ENCODE measurements around the gene SLC17A3. TPM values are rescaled to one million over a fixed set of nuclear protein-coding genes. Genes with fewer than 3 reads are reported as not detected.

SLC17A3 gene
- polyA plus RNA-seq, 1 donor from 2014 or later: not detected

GRCh38 chr6:25886066-25886465 lies 12.0 kb upstream of the SLC17A3 start:
- TF ChIP-seq EP300 (conservative IDR thresholded peaks at IDR 0.05; ENCODE audit: poor library complexity, severe bottlenecking) (no peak), EZH2 (IDR thresholded peaks at IDR 0.05; ENCODE audit: borderline replicate concordance, insufficient read depth, low read length, poor library complexity, severe bottlenecking) (no peak), RAD21 (conservative IDR thresholded peaks at IDR 0.05) (no peak), POLR2AphosphoS5 (IDR thresholded peaks at IDR 0.05) (no peak), SMC3 (conservative IDR thresholded peaks at IDR 0.05; ENCODE audit: poor library complexity) (no peak), MXI1 (conservative IDR thresholded peaks at IDR 0.05; ENCODE audit: poor library complexity, severe bottlenecking) (no peak), REST (IDR thresholded peaks at IDR 0.05; ENCODE audit: borderline replicate concordance) (no peak), TAF1 (IDR thresholded peaks at IDR 0.05; ENCODE audit: low read depth) (no peak)
- TF ChIP-seq, protein P1, sequence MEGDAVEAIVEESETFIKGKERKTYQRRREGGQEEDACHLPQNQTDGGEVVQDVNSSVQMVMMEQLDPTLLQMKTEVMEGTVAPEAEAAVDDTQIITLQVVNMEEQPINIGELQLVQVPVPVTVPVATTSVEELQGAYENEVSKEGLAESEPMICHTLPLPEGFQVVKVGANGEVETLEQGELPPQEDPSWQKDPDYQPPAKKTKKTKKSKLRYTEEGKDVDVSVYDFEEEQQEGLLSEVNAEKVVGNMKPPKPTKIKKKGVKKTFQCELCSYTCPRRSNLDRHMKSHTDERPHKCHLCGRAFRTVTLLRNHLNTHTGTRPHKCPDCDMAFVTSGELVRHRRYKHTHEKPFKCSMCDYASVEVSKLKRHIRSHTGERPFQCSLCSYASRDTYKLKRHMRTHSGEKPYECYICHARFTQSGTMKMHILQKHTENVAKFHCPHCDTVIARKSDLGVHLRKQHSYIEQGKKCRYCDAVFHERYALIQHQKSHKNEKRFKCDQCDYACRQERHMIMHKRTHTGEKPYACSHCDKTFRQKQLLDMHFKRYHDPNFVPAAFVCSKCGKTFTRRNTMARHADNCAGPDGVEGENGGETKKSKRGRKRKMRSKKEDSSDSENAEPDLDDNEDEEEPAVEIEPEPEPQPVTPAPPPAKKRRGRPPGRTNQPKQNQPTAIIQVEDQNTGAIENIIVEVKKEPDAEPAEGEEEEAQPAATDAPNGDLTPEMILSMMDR (IDR thresholded peaks at IDR 0.05; ENCODE audit: poor library complexity, severe bottlenecking): no peak
- Histone ChIP-seq H3K4me2 (ENCODE audit: low read length) (no peak overlapping the region), H3K79me2 (replicated peaks; ENCODE audit: insufficient read depth, low read length) (no peaks in the 10 kb centered on the region), H3K27me3 (ENCODE audit: insufficient read depth, low read depth, low read length) (no peaks in the 10 kb centered on the region), H2AFZ (ENCODE audit: low read depth, low read length) (no peak overlapping the region), H3K9me3 (ENCODE audit: low read length) (no peaks in the 10 kb centered on the region), H3K27ac (ENCODE audit: low read length) (no peak overlapping the region), H3F3A (ENCODE audit: insufficient read depth, low read length, poor library complexity, severe bottlenecking) (no peaks in the 10 kb centered on the region), H3K9me2 (ENCODE audit: insufficient read depth, low read length) (no peaks in the 10 kb centered on the region), H3K36me3 (ENCODE audit: insufficient read depth, low read length) (no peaks in the 10 kb centered on the region), H3K4me3 (ENCODE audit: low read length) (no peak overlapping the region), H3K9ac (ENCODE audit: low read length) (no peak overlapping the region), H4K20me1 (ENCODE audit: insufficient read depth) (no peaks in the 10 kb centered on the region)

DNA sequence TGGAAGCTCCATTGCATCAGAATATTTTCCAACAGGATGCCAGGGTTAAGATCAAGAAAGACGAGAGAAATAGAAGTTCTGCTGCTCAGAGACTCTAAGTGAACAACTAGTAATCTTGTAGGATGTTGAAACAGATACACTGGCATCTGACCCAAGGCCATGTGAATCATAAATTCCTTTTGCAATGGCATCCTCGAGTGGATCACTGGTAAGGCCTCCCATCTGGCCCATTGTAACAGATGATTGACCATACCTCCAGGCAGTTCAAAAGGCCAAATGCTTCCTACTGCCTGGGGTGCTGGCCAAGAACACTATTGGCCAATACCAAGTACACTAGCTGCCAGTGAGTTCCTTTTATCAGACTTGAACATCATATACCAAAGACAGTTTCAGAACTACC lies 9.9 kb upstream of the SLC17A3 start:
- Histone ChIP-seq H3K79me2 (replicated peaks; ENCODE audit: insufficient read depth, low read length) (no peaks in the 10 kb centered on the region), H3K27ac (ENCODE audit: low read length) (no peak overlapping the region), H3K9me3 (ENCODE audit: low read length) (no peaks in the 10 kb centered on the region), H3K9me2 (ENCODE audit: insufficient read depth, low read length) (no peaks in the 10 kb centered on the region), H3F3A (ENCODE audit: insufficient read depth, low read length, poor library complexity, severe bottlenecking) (no peaks in the 10 kb centered on the region), H4K20me1 (ENCODE audit: insufficient read depth) (no peaks in the 10 kb centered on the region), H2AFZ (ENCODE audit: low read depth, low read length) (no peak overlapping the region), H3K36me3 (ENCODE audit: insufficient read depth, low read length) (no peaks in the 10 kb centered on the region), H3K4me3 (ENCODE audit: low read length) (no peak overlapping the region), H3K4me2 (ENCODE audit: low read length) (no peak overlapping the region), H3K27me3 (ENCODE audit: insufficient read depth, low read depth, low read length) (no peaks in the 10 kb centered on the region), H3K9ac (ENCODE audit: low read length) (no peak overlapping the region)
- TF ChIP-seq EZH2 (IDR thresholded peaks at IDR 0.05; ENCODE audit: borderline replicate concordance, insufficient read depth, low read length, poor library complexity, severe bottlenecking) (no peak), RAD21 (conservative IDR thresholded peaks at IDR 0.05) (no peak), POLR2AphosphoS5 (IDR thresholded peaks at IDR 0.05) (no peak), REST (IDR thresholded peaks at IDR 0.05; ENCODE audit: borderline replicate concordance) (no peak), EP300 (conservative IDR thresholded peaks at IDR 0.05; ENCODE audit: poor library complexity, severe bottlenecking) (no peak), TAF1 (IDR thresholded peaks at IDR 0.05; ENCODE audit: low read depth) (no peak), SMC3 (conservative IDR thresholded peaks at IDR 0.05; ENCODE audit: poor library complexity) (no peak), MXI1 (conservative IDR thresholded peaks at IDR 0.05; ENCODE audit: poor library complexity, severe bottlenecking) (no peak)
- TF ChIP-seq, protein P1 (IDR thresholded peaks at IDR 0.05; ENCODE audit: poor library complexity, severe bottlenecking): no peak
